ENCODE results near the gene OR2L8. TPM values are rescaled to one million over a fixed set of nuclear protein-coding genes. Genes with fewer than 3 reads are reported as not detected.
A peak's percentile ranks its signal among the peaks of the same experiment; 100 is the strongest.

Gene OR2L8
- total and polyA plus RNA-seq, 9 of the 15 experiments (the other 6 are each of a cell fraction or from before 2014, with no cell fraction given): not detected

- ATAC-seq: no peak
- TF ChIP-seq TCF7 (IDR thresholded peaks at IDR 0.05; ENCODE audit: borderline replicate concordance) (no peak), KLF6 (CRISPR knock-in tag; IDR thresholded peaks at IDR 0.05; ENCODE audit: borderline replicate concordance) (no peak), MXI1 (IDR thresholded peaks at IDR 0.05; ENCODE audit: low read depth, low read length) (no peak), BCOR (IDR thresholded peaks at IDR 0.05) (no peak), TAF9B (IDR thresholded peaks at IDR 0.05; ENCODE audit: partially characterized antibody) (no peak)
- Histone ChIP-seq H3K27me3 (ENCODE audit: control insufficient read depth in 2 of 2, insufficient read depth in 2 of 2, low read length in 2 of 2) (no peaks in the 10 kb centered on the region), H4K20me1 (replicated peaks; ENCODE audit: control insufficient read depth, insufficient read depth, low read length) (no peaks in the 10 kb centered on the region), H3K9ac (ENCODE audit: insufficient read depth in 1 of 2, low read depth in 2 of 2, low read length in 2 of 2) (no peak overlapping the region), H3K36me3 (ENCODE audit: control insufficient read depth, insufficient read depth, low read length) (no peaks in the 10 kb centered on the region), H2AFZ (ENCODE audit: low read depth, low read length) (peak overlapping the region; percentile 98; the same call in 1 of the 2 replicates), H3K27ac (ENCODE audit: extremely low read depth, low read depth, low read length) (no peak overlapping the region), H3K9me1 (ENCODE audit: control insufficient read depth, insufficient read depth, low read length) (no peaks in the 10 kb centered on the region), H3K4me2 (ENCODE audit: insufficient read depth, low read length) (no peak overlapping the region), H3K4me3 (no peak overlapping the region), H3K4me1 (replicated peaks in 1 of 2; ENCODE audit: control insufficient read depth in 2 of 2, insufficient read depth in 2 of 2, low read length in 2 of 2) (peaks cover 0 to 11% of the 10 kb centered on the region in 2 experiments; a peak in 2 of 5 replicates), H3K79me2 (ENCODE audit: control insufficient read depth, insufficient read depth, low read length) (no peaks in the 10 kb centered on the region), H3K9me3 (replicated peaks; ENCODE audit: control insufficient read depth, insufficient read depth, low read depth, low read length) (peaks cover 7% of the 10 kb centered on the region; the same call in 1 of the 2 replicates)
- 57% methylated on average over 18 of the region's 18 CpGs for WGBS (ENCODE audit: insufficient coverage, low coverage, missing lambda C conversion rate)
- POLR2A ChIA-PET: no interaction called here
- intact Hi-C loops (cut with micrococcal nuclease): loop anchor here (5.0 to 10.0 kb wide), 4 partner anchors 104 to 871 kb away; no protein-coding TSS in a partner anchor
- FAIRE-seq: no peak
- in situ Hi-C loops (cut with MboI): no loop called here
- no TSS peak for BruUV-seq (replicated peaks)
- CTCF ChIA-PET (ENCODE audit: low intra/inter-chr PET ratio): interaction anchor here (0.7 to 1.0 kb wide), 4 partner anchors 68 to 873 kb away, joined by 3 read pairs; no protein-coding TSS in a partner anchor
- DNase-seq (ENCODE audit: extremely low read depth in 1 of 4, low spot score in 3 of 4): no peak
These were observed 12.2 kb upstream of the OR2L8 start for GRCh38 chr1:247936415-247936814.

Measured in K562 (cell line).